NCI-H2081 (cell line): ENCODE results near the gene ILDR1.

Experiments used
- DNase-seq, 2 experiments: peaks; one replicate each; lab custom pipeline; 2025; lab: John Stamatoyannopoulos, UW

ILDR1 gene

GRCh38 chr3:121992601-121993560, 29.2 kb downstream of the ILDR1 start:
- DNase-seq = no peak

GRCh38 chr3:121989943-121990342, 32.1 kb downstream of the ILDR1 start:
- DNase-seq = no peak

GRCh38 chr3:121988146-121988545, 33.9 kb downstream of the ILDR1 start:
- DNase-seq = no peak

GRCh38 chr3:121985846-121986245, 36.2 kb downstream of the ILDR1 start:
- DNase-seq = no peak

- DNase-seq = no peak
Measured at GRCh38 chr3:121981473-121981872, 40.6 kb downstream of the ILDR1 start.

- no peak for DNase-seq
Measured at GRCh38 chr3:121980450-121980796, 41.6 kb downstream of the ILDR1 start.

GRCh38 chr3:121979734-121980449, 42.2 kb downstream of the ILDR1 start:
- no peak for DNase-seq

GRCh38 chr3:121979246-121979645, 42.8 kb downstream of the ILDR1 start:
- DNase-seq = no peak

- no peak for DNase-seq
Measured at GRCh38 chr3:121976727-121977126, 45.3 kb downstream of the ILDR1 start.

- DNase-seq = no peak
Measured at GRCh38 chr3:121975702-121976302, 46.2 kb downstream of the ILDR1 start.

GRCh38 chr3:121974601-121975111, 47.4 kb downstream of the ILDR1 start:
- no peak for DNase-seq

GRCh38 chr3:121970047-121970446, 52.0 kb downstream of the ILDR1 start:
- no peak for DNase-seq

GRCh38 chr3:121969631-121970030, 52.4 kb downstream of the ILDR1 start:
- no peak for DNase-seq

- DNase-seq = no peak
Measured at GRCh38 chr3:121963608-121964007, 58.4 kb downstream of the ILDR1 start.

GRCh38 chr3:121962443-121962842, 59.6 kb downstream of the ILDR1 start:
- DNase-seq = no peak

- no peak for DNase-seq
Measured at GRCh38 chr3:121961283-121961682, 60.8 kb downstream of the ILDR1 start.

GRCh38 chr3:121958801-121959200, 63.2 kb downstream of the ILDR1 start:
- no peak for DNase-seq

- no peak for DNase-seq
Measured at GRCh38 chr3:121957674-121958415, 64.2 kb downstream of the ILDR1 start.

GRCh38 chr3:121956363-121956762, 65.7 kb downstream of the ILDR1 start:
- DNase-seq = no peak

GRCh38 chr3:121951291-121951919, 70.6 kb downstream of the ILDR1 start:
- DNase-seq = no peak

GRCh38 chr3:121948641-121949040, 73.4 kb downstream of the ILDR1 start:
- DNase-seq = no peak
